ENCODE results near the gene PSPN. TPM values are rescaled to one million over a fixed set of nuclear protein-coding genes. Genes with fewer than 3 reads are reported as not detected.

Gene PSPN, protein sequence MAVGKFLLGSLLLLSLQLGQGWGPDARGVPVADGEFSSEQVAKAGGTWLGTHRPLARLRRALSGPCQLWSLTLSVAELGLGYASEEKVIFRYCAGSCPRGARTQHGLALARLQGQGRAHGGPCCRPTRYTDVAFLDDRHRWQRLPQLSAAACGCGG
- total RNA-seq (1 to 10 TPM; 1.1 to 2.6 TPM), polyA plus RNA-seq (ENCODE audit: insufficient read length in 2 of 2) (1 to 10 TPM; 3.1 to 3.7 TPM)
- long read RNA-seq, donor 1, transcript PSPN-202 (1 exons, 3,911 nt), result major isoform, 17 of 17 reads
- long read RNA-seq, donor 1, partial matches to known transcripts, result 0 of 17 reads
- long read RNA-seq, donor 1, other reads (novel, unspliced or antisense), result 0 of 17 reads
- long read RNA-seq, donor 2, transcript PSPN-202 (1 exons, 3,911 nt), result major isoform, 14 of 14 reads
- long read RNA-seq, donor 2, partial matches to known transcripts, result 0 of 14 reads
- long read RNA-seq, donor 2, other reads (novel, unspliced or antisense), result 0 of 14 reads
- long read RNA-seq, donor 3, transcript PSPN-202 (1 exons, 3,911 nt), result major isoform, 15 of 15 reads
- long read RNA-seq, donor 3, partial matches to known transcripts, result 0 of 15 reads
- long read RNA-seq, donor 3, other reads (novel, unspliced or antisense), result 0 of 15 reads
- long read RNA-seq, donor 4, transcript PSPN-202 (1 exons, 3,911 nt), result major isoform, 20 of 20 reads
- long read RNA-seq, donor 4, partial matches to known transcripts, result 0 of 20 reads
- long read RNA-seq, donor 4, other reads (novel, unspliced or antisense), result 0 of 20 reads

DNA sequence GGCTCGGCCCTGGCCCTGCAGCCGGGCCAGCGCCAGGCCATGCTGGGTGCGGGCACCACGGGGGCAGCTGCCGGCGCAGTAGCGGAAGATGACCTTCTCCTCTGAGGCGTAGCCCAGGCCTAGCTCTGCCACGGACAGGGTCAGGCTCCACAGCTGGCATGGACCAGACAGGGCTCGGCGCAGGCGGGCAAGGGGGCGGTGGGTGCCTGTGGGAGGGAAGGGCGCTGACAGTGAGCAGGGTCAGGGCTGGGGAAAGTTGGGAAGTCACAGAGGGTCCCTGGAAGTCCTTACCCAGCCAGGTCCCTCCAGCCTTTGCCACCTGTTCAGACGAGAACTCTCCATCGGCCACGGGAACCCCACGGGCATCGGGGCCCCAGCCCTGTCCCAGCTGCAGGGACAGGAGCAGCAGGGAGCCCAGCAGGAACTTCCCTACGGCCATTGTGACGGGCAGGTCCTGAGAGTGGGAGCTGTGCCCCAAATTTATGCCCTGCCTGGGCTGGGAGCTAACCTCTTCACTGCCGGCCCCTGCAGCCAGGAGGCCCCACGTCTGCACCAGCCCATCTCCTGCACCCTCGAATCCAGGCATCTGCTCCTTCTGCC, at the start of gene PSPN:
PSPN (minus strand) TSS at position 523 of the 600 bp plus-strand sequence; CDS start at position 439, 84 bp downstream.
- peaks cover 29% of the 10 kb centered on the region for H3K4me1 ChIP-seq (ENCODE audit: control insufficient read depth, insufficient read depth, low read length)
- no peak within 1 kb of the TSS for H3K4me3 ChIP-seq (ENCODE audit: low read depth, low read length)
- H3K27me3 ChIP-seq (ENCODE audit: control insufficient read depth, insufficient read depth, low read length), result no peaks in the 10 kb centered on the region
- DNase-seq (ENCODE audit: low read depth in 4 of 6, low spot score in 6 of 6), result no peak
- WGBS (ENCODE audit: insufficient coverage), result 87% methylated on average over 24 of the region's 25 CpGs
- H3K36me3 ChIP-seq (ENCODE audit: control insufficient read depth, insufficient read depth, low read length), result peaks cover 57% of the 10 kb centered on the region
- no peaks in the 10 kb centered on the region for H3K9me3 ChIP-seq (ENCODE audit: control insufficient read depth, insufficient read depth, low read length)
- no peak within 1 kb of the TSS for H3K27ac ChIP-seq (ENCODE audit: low read depth, low read length)

GRCh38 chr19:6424939-6425731, 49.4 kb upstream of the PSPN start:
- peak overlapping the region; percentile 21 for H3K4me3 ChIP-seq (ENCODE audit: low read depth, low read length)
- peak; percentile 100 for DNase-seq (ENCODE audit: low read depth in 4 of 6, low spot score in 6 of 6)
- peak overlapping the region; percentile 94 for H3K27ac ChIP-seq (ENCODE audit: low read depth, low read length)
- peaks cover 34% of the 10 kb centered on the region for H3K36me3 ChIP-seq (ENCODE audit: control insufficient read depth, insufficient read depth, low read length)
- no peaks in the 10 kb centered on the region for H3K27me3 ChIP-seq (ENCODE audit: control insufficient read depth, insufficient read depth, low read length)
- H3K4me1 ChIP-seq (ENCODE audit: control insufficient read depth, insufficient read depth, low read length), result peaks cover 33% of the 10 kb centered on the region
- no peaks in the 10 kb centered on the region for H3K9me3 ChIP-seq (ENCODE audit: control insufficient read depth, insufficient read depth, low read length)
- WGBS (ENCODE audit: insufficient coverage), result 3% methylated on average over 42 of the region's 43 CpGs

DNA sequence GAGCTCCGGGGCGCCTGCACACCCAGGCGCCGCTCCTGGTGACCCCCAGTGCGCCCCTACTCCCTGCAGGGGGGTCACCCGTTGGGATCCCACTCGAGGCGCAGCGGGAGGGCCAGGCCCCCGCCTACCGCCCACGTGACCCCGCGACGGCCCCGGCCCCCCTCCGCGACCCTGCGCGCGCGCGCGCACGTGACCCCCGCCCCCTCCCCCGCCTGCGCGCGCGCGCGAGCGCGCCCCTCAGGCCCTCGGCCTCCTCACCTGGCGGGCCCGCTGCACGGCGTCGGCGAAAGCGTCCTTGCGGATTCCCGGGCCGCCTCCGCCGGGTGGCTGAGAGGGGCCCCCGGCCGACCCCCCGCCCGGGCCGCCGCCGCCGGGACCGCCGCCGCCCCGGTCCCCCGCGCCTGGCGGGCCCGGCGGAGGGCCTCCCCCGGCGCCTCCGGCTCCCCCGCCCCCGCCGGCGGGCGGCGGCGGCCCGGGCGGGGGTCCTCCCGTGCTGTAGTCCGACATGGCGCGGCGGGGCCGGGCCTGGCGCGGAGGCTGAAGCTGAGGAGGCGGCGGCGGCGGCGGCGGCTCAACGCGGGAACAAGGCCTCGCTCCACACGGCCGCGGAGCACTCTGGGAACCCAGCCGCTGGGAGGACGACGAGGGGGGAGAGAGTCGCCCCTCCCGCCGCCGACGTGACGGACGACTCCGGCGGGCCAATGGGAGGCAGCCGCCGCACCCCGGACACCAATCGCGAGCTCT, 48.6 kb upstream of the PSPN start, which contains the start of gene KHSRP:
KHSRP (minus strand) TSS at position 617 of the 744 bp plus-strand sequence; CDS start at position 507, 110 bp downstream.
- H3K27ac ChIP-seq (ENCODE audit: low read depth, low read length), result peak within 1 kb of the TSS; percentile 94
- WGBS (ENCODE audit: insufficient coverage), result under 1% methylated on average over 107 of the region's 114 CpGs

DNA sequence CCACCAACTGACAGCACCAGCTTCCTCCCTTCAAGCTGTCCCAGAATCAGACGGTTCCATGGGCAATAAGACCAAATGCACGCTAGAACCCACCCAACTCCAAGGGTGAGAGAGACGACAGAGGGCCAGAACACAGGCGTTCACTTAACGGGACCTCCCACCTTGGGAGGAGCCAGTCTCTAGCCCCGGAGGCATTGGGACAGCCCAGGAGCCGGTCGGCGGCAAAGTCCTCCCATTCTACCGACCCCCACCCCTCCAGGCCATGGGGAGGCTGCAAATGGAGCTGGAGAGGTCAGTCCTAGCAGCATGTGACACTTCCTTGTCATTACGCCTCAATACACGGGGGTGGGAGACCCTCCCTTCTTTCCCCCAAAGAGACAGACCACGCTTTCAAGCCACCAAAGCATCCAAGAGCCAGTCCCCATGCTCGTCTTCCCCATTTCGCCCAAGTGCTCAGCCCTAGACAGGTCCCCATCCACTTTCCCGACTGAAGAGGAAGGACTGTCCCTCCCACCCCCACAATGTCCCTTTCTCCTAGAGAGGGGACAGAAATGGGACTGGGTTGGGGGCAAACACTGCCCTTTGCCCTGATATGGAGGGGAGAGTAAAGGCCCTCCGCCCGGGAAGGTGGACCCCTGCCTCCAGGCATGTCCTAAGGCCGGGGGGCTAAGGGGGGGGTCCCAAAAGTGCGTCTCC, 47.9 kb upstream of the PSPN start:
- no peaks in the 10 kb centered on the region for H3K27me3 ChIP-seq (ENCODE audit: control insufficient read depth, insufficient read depth, low read length)
- H3K27ac ChIP-seq (ENCODE audit: low read depth, low read length), result peak overlapping the region; percentile 76
- peak overlapping the region; percentile 72 for H3K4me3 ChIP-seq (ENCODE audit: low read depth, low read length)
- no peaks in the 10 kb centered on the region for H3K9me3 ChIP-seq (ENCODE audit: control insufficient read depth, insufficient read depth, low read length)
- peaks cover 33% of the 10 kb centered on the region for H3K4me1 ChIP-seq (ENCODE audit: control insufficient read depth, insufficient read depth, low read length)
- H3K36me3 ChIP-seq (ENCODE audit: control insufficient read depth, insufficient read depth, low read length), result peaks cover 46% of the 10 kb centered on the region
- peak in 1 of 6 donors; percentile 41 for DNase-seq (ENCODE audit: low read depth in 4 of 6, low spot score in 6 of 6)
- 2% methylated on average over 17 of the region's 20 CpGs for WGBS (ENCODE audit: insufficient coverage)

More for the DNA sequence above, 48.6 kb upstream of the PSPN start, which contains the start of gene KHSRP:
- Histone ChIP-seq H3K27me3 (ENCODE audit: control insufficient read depth, insufficient read depth, low read length) (no peaks in the 10 kb centered on the region), H3K9me3 (ENCODE audit: control insufficient read depth, insufficient read depth, low read length) (no peaks in the 10 kb centered on the region), H3K4me3 (ENCODE audit: low read depth, low read length) (peak within 1 kb of the TSS; percentile 72), H3K36me3 (ENCODE audit: control insufficient read depth, insufficient read depth, low read length) (peaks cover 38% of the 10 kb centered on the region), H3K4me1 (ENCODE audit: control insufficient read depth, insufficient read depth, low read length) (peaks cover 33% of the 10 kb centered on the region)
- peak in 1 of 6 donors; percentile 40 for DNase-seq (ENCODE audit: low read depth in 4 of 6, low spot score in 6 of 6)

- H3K36me3 ChIP-seq (ENCODE audit: control insufficient read depth, insufficient read depth, low read length), result peaks cover 62% of the 10 kb centered on the region
- no peaks in the 10 kb centered on the region for H3K9me3 ChIP-seq (ENCODE audit: control insufficient read depth, insufficient read depth, low read length)
- no peak for DNase-seq (ENCODE audit: low read depth in 4 of 6, low spot score in 6 of 6)
- H3K4me3 ChIP-seq (ENCODE audit: low read depth, low read length), result no peak overlapping the region
- 88% methylated on average over 13 of the region's 20 CpGs for WGBS (ENCODE audit: insufficient coverage)
- H3K27ac ChIP-seq (ENCODE audit: low read depth, low read length), result no peak overlapping the region
- no peaks in the 10 kb centered on the region for H3K27me3 ChIP-seq (ENCODE audit: control insufficient read depth, insufficient read depth, low read length)
- H3K4me1 ChIP-seq (ENCODE audit: control insufficient read depth, insufficient read depth, low read length), result peaks cover 42% of the 10 kb centered on the region
Measured at GRCh38 chr19:6421075-6422014, 45.6 kb upstream of the PSPN start.

GRCh38 chr19:6418562-6418932, 42.8 kb upstream of the PSPN start:
- Histone ChIP-seq H3K4me3 (ENCODE audit: low read depth, low read length) (no peak overlapping the region), H3K9me3 (ENCODE audit: control insufficient read depth, insufficient read depth, low read length) (no peaks in the 10 kb centered on the region), H3K27me3 (ENCODE audit: control insufficient read depth, insufficient read depth, low read length) (no peaks in the 10 kb centered on the region), H3K27ac (ENCODE audit: low read depth, low read length) (no peak overlapping the region), H3K4me1 (ENCODE audit: control insufficient read depth, insufficient read depth, low read length) (peaks cover 29% of the 10 kb centered on the region), H3K36me3 (ENCODE audit: control insufficient read depth, insufficient read depth, low read length) (peaks cover 86% of the 10 kb centered on the region)
- no peak for DNase-seq (ENCODE audit: low read depth in 4 of 6, low spot score in 6 of 6)
- WGBS (ENCODE audit: insufficient coverage), result 94% methylated on average over 19 of the region's 19 CpGs

- Histone ChIP-seq H3K9me3 (ENCODE audit: control insufficient read depth, insufficient read depth, low read length) (no peaks in the 10 kb centered on the region), H3K27me3 (ENCODE audit: control insufficient read depth, insufficient read depth, low read length) (no peaks in the 10 kb centered on the region), H3K4me3 (ENCODE audit: low read depth, low read length) (no peak overlapping the region), H3K27ac (ENCODE audit: low read depth, low read length) (no peak overlapping the region), H3K36me3 (ENCODE audit: control insufficient read depth, insufficient read depth, low read length) (peaks cover 90% of the 10 kb centered on the region), H3K4me1 (ENCODE audit: control insufficient read depth, insufficient read depth, low read length) (peaks cover 23% of the 10 kb centered on the region)
- peak in 2 of 6 donors; percentile 12 to 28 for DNase-seq (ENCODE audit: low read depth in 4 of 6, low spot score in 6 of 6)
- 76% methylated on average over 30 of the region's 33 CpGs for WGBS (ENCODE audit: insufficient coverage)
Measured at GRCh38 chr19:6417713-6418561, 42.2 kb upstream of the PSPN start.
